Tibial nerve (tissue), 3 donors: ENCODE results near the gene SNX33.
"Not testable (repeated sequence)": the region's sequence is repeated elsewhere in the genome, so short reads cannot be mapped to it uniquely, and the experiment has no call there.

Experiments used
- CTCF ChIP-seq, 5 experiments: fragments of 200-600 bp in 3 of 5; fragments of 450-650 bp in 2 of 5; sonication (generic) in 3 of 5; IDR thresholded peaks; one replicate each; pipeline ENCODE4 v1.5.1; 2016 to 2019; ENCODE audit warnings: antibody characterized with exemption in 5 of 5, mild to moderate bottlenecking in 3 of 5, moderate library complexity in 2 of 5
- POLR2A ChIP-seq, 2 donors: fragments of 450-650 bp; IDR thresholded peaks; one replicate each; pipeline ENCODE4 v1.6.1; 2017; ENCODE audit warnings: antibody characterized with exemption in 2 of 2, mild to moderate bottlenecking in 2 of 2, moderate library complexity in 2 of 2

GRCh38 chr15:75705375-75705774 is 57.7 kb downstream of the SNX33 start:
- not testable (repeated sequence) for TF ChIP-seq CTCF, POLR2A (IDR thresholded peaks at IDR 0.05)
